HG03439 (cell line): ENCODE results near the gene EMILIN3.
A peak's percentile ranks its signal among the peaks of the same experiment; 100 is the strongest.
"Not testable (repeated sequence)": the region's sequence is repeated elsewhere in the genome, so short reads cannot be mapped to it uniquely, and the experiment has no call there.

Experiments
- ATAC-seq: cut with Tn5 transposase; IDR thresholded peaks from one replicate; pipeline ENCODE4 v1.9.1; 2021; ENCODE audit warnings: mild to moderate bottlenecking, moderate library complexity; ENCODE audit not compliant: unreplicated experiment

Gene EMILIN3

DNA sequence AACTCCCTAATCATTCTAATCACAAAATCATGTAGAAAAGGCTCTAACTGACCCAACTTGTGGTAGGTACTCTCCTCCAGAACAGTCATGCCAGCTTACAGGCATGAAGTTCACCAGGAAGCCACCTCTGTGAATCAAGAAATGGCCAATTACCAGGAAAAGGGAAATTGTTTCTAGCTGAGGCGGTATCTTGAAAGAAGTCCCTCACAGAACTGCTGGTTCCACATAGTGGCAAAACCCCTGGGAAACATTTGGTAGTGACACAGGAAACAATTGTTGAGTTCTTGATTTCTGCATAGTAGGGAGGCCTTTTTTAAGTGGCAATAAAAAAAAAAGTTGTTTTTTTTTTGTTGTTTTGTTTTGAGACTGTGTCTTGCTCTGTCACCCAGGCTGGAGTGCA, 45.6 kb downstream of the EMILIN3 start:
- ATAC-seq, result no peak

DNA sequence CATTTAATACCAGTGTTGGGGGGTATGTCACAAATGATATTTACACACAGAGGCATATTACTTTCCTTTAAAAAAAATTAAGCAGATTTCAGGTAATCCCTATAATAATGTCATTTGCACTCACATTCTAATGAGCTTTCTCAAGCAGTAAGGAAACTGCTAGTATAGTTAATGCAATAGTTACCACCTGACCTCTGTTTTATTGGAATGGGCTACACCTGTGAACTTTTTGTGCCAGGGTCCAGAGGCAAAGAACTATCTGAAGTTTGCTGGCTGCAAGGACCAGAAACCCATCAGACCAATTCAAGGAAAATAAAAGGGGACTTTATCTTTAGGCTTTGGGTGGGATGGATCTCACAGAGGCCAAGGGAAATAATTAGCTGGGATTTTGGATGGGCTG, 46.2 kb downstream of the EMILIN3 start:
- ATAC-seq, result no peak

DNA sequence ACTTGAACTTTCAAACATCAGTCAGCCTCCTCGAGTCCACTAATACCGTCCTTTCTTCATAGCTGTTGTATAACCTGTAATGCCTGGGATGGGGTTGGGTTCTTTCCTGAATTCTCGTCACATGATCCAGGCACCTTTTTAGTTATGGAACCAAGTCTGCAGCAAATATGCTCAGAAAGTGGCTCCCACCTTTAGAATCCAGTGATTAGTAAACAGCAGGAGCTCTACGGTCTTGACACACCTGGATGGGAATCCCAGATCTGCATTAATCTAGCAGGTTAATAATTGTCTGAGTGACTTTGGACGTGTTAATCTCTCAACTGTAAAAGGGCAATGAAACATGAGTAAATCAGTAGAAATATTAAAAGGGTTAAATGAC, 48.4 kb downstream of the EMILIN3 start:
- no peak for ATAC-seq

DNA sequence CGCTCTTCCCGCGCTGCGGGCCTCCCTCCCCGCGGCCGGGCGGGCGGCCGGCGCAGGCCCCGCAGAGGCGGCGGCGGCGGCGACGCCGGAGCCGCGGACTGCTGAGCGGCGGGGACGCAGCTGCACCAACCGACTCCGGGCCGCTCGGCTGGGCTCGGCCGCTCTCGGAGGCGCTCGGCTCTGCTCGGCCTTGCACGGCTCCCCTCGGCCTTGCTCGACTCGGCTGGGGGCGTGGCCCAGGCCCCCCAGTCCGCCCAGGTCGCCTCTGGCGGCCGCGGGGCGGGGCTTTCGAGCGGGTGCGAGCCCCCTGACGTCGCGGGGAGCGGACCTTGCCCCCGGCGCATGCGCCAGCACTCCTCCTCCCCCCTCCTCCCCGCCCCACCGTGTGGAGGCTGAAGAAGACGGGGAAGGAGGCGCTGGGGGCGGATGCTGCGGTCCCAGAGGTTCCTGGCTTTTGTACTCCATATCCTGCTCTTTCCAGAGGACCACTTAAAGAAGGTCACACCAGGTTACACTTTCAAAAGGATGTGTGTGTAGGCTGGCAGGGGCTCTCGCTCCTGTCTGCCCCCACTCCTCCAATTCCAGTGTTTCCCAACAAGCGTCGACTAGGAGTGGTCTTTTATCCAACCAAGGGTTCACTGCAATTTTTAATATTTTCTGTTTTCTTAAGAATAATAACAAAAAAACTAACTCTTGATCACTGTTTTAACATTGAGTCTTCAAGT, 48.9 kb downstream of the EMILIN3 start, which contains the start of gene ZHX3:
ZHX3 (minus strand) TSS at position 186 of the 725 bp plus-strand sequence. CDS start 112,815 bp downstream, outside the sequence.
- ATAC-seq, result peak; percentile 95

DNA sequence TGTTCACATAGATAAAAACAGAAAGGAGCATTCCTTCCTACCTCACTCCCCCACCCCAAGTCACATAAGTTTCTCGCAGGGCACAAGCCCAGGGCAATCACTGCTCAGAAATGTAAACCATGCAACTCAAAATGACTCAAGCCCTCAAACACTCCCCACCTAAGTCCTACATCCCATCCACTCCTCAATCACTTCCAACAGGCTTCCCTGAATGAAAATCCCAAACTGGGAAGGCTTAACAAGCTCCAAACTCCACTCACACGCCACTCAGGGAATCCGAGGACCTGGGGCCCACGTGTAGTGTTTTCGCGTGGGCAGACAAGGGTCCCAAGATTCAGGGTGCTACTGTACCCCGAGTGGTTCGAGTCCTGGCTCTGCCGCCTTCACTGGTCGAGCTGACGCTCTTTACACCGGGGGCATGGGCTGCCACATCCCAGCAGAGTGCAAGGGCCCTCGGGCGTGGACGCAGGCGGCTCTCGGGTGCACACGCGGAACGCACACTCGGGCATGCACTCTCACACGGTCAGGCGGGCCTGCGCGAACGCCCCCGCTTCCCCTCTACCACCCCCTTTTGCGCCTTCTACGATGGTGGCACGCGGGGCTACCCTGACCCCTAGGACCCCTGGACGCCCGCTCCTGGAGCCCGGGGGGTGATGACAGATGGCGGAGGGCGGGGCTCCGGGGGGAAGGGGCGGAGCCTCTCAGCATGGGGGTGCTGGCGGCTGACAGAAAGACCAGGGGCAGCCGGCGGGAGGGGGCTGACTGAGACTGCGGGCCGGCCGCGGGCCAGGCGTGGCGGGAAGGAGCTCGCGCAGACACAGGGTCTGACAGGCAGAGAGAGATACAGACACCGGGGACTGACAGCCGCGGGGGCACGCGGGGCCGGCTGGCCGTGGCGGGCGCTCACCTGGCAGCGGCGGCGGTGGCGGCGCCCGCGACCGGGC, 49.7 kb downstream of the EMILIN3 start:
- ATAC-seq, result peak; percentile 70

DNA sequence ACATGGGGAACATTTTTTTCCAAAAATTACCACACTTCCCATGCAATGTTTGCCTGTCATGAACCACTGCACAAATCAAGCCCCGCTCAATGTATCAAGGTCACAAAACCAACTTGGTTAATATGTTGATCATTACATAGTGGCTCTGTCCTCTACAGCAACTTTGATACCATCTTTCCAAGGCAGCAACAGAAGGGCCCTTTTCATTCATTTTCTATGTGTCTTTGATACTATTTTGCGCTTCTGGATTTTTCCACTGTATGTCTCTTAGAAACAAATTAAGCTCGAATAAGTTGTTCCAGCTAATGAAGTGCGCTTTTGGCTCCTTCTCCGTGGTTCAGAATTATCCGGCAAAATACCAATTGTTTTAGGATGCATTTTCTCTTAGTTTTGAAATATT, 50.6 kb downstream of the EMILIN3 start:
- no peak for ATAC-seq

DNA sequence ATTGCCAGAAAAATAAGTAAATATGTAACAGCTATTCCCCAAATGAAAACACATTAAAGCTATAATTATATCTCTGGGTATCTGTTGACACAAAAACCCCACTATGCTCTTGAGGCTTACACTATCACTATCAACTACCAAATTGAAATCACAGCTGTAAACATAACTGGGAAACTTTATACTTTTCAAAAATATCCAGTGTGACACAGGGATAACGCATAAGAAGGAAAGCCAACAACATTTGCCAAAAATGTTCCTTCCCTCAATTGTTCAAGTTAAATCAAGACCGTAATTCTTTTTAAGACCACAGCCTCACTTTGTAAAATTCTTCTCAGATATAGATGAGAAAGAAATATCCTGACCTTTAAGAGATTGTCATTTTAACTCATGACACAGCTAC, 52.2 kb downstream of the EMILIN3 start:
- ATAC-seq, result no peak

DNA sequence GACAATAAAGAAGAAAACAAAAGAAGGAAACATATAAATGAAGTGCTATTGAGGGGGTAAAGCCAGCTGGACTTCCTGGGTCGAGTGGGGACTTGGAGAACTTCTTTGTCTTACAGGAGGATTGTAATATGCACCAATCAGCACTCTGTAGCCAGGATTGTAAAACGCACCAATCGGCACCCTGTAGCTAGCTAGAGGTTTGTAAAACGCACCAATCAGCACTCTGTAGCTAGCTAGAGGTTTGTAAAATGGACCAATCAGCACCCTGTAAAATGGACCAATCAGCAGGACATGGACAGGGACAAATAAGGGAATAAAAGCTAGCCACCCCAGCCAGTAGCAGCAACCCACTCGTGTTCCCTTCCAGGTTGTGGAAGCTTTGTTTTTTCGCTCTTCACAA, 54.6 kb downstream of the EMILIN3 start:
- not testable (repeated sequence) for ATAC-seq
